Activated T-helper 1 cell treated with anti-CD3 and anti-CD28 coated beads, Interleukin-2, amount 50 U/mL, for 16 hours (primary cell): ENCODE data around the gene CNTD1.
"Not testable (repeated sequence)": the region's sequence is repeated elsewhere in the genome, so short reads cannot be mapped to it uniquely, and the experiment has no call there.

Experiments used
- DNase-seq, 2 donors: peaks; one replicate each; pipeline ENCODE4 v3.0.0-alpha.2; 2020; ENCODE audit warnings: low read depth in 1 of 2, low spot score in 1 of 2

The CNTD1 gene

DNA sequence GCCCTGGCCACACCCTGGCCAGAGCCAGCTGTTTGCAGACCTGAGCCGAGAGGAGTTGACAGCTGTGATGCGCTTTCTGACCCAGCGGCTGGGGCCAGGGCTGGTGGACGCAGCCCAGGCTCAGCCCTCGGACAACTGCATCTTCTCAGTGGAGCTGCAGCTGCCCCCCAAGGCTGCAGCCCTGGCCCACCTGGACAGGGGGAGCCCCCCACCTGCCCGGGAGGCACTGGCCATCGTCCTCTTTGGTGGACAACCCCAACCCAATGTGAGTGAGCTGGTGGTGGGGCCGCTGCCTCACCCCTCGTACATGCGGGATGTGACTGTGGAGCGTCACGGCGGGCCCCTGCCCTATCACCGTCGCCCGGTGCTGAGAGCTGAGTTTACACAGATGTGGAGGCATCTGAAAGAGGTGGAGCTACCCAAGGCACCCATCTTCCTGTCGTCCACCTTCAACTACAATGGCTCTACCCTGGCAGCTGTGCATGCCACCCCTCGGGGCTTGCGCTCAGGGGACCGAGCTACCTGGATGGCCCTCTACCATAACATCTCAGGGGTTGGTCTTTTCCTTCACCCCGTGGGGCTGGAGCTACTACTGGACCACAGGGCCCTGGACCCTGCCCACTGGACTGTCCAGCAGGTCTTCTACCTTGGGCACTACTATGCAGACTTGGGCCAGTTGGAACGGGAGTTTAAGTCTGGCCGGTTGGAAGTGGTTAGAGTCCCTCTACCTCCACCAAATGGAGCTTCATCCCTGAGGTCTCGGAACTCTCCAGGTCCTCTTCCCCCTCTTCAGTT lies 46.3 kb downstream of the CNTD1 start:
- no peak for DNase-seq

DNA sequence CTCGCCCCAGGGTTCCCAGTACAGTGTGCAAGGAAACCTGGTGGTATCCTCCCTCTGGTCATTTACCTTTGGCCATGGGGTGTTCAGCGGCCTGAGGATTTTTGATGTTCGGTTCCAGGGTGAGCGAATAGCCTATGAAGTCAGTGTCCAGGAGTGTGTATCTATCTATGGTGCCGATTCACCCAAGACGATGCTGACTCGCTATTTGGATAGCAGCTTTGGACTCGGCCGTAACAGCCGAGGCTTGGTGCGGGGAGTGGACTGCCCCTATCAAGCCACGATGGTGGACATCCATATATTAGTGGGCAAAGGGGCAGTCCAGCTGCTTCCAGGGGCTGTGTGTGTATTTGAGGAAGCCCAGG lies 46.9 kb downstream of the CNTD1 start:
- DNase-seq: no peak

DNA sequence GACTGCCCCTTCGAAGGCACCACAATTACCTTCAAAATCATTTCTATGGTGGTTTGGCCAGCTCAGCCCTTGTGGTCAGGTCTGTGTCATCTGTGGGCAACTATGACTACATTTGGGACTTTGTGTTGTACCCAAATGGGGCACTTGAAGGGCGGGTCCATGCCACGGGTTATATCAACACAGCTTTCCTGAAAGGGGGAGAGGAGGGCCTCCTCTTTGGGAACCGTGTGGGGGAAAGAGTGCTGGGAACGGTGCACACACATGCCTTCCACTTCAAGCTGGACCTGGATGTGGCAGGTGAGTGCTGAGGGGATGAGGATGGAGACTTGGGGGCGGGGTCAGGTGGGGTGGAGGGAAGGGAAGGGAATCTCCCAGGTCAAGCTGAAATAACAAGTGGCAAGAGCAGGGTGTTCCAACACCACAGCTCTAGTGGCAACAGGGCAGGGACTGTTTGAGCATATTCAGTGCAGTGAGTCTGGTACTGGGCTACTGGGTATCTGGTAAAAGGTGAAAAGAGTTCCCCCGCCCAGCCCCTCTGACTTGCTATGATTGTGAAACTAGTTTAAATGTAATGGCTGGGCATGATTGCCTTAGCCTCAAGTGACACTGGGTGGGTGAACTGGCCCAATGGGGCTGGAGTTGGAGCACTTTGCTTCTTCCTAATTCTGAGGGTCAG lies 47.4 kb downstream of the CNTD1 start:
- DNase-seq: no peak

DNA sequence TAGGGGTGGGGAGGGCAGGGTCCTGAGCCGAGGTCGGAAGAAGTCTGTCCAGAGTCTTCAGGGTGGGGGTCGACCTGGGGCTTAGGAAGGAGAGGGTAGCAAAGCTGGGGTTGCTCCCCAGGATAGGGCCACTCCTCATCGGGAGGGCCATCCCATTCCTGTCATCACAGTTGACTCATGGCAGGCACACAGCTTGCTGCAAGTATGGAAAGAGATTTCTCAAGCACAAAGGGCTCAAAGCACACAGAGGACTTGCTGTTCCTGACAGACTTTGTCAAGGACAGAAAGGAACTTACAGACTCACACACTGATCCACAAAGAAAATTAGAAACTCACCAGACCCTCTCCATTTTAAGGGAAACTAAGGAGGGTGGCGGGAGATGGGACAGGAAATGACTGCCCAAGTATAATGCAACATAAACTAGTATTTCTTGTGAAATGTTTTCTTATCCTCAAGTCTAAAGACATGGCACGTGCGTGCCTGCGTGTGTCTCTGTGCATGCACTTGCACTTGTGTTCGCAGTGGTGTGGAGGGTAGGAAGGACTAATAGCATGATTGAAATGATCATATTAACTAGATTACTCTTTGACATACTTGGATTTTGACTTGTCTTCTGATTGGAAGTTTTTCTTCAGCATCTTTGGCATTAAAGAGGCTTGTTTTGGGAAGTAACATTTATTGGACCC lies 48.1 kb downstream of the CNTD1 start:
- no peak for DNase-seq

DNA sequence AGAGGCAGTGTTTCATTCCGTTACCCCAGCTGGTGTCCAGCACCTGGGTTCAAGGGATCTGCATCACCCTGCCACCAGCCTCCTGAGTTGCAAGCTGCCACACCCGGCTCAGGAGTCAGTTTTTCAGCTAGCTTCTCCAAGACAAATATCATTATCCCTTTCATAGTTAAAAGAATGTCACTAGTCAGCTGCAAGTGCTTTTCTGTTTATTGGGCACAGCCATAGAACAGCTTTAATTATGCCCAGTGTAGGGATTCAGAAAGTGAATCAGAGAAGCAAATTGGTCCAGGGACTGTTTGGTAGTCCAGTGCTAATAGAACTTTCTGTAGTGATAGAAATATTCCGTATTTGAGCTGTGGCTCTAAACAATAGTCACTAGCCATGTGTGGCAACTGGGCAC lies 49.4 kb downstream of the CNTD1 start:
- DNase-seq: no peak

DNA sequence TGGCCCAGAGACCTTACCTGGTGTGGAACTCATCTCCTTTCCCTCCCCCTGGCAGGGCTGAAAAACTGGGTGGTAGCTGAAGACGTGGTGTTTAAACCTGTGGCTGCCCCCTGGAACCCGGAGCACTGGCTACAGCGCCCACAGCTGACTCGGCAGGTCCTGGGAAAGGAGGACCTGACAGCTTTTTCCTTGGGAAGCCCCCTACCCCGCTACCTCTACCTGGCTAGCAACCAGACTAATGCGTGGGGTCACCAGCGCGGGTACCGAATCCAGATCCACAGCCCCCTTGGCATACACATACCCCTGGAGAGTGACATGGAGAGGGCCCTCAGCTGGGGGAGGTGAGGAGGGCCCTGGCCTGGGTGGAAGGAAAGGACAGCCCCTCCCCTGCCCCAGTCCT lies 50.4 kb downstream of the CNTD1 start:
- no peak for DNase-seq

DNA sequence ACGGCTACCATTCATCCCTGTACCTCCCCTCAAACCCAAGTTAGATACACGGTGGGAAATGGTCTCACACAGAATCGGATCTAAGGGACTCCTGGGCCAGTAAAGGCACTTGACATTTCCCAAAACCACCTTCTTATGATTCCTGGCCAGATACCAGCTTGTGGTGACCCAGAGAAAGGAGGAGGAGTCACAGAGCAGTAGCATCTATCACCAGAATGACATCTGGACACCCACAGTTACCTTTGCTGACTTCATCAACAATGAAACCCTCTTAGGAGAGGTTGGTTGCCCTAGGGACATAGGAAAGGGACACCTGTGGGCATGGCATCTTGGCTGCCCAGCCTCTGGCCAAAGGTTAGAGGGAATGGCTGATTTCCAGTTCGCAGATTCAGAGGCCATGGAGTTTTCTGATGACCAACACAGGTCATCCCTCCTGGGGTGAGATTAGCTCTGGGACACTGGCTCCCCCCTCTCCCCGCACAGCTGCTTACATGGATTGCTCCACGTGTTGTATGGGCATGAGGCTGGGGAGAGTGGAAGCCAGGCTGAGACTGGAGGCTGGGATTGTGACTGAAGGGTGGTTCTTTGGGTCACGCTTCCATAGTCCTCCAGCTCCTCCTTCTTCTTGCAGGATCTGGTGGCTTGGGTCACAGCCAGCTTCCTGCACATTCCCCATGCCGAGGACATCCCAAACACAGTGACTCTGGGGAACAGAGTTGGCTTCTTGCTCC lies 51.0 kb downstream of the CNTD1 start:
- no peak for DNase-seq

DNA sequence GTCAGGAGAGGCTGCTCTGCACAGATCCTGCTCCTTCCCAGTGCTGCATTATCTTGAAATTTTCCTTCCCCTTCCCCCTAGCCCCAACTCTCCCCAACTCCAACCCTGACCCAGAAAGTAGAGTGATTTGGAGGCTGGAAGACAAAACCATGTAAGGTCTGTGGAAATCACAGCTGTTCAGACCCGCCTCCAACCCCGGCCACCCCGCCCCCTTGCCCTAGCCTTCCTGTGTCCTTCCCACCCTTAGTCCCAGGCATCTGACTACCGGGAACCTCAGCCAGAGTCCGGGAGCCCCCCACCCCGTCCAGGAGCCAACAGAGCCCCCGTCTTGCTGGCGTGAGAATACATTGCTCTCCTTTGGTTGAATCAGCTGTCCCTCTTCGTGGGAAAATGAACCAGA lies 52.3 kb downstream of the CNTD1 start, which contains the start of gene AOC3:
AOC3 (plus strand) TSS at position 246 of the 400 bp plus-strand sequence; CDS start at position 391, 145 bp downstream.
- DNase-seq: no peak

DNA sequence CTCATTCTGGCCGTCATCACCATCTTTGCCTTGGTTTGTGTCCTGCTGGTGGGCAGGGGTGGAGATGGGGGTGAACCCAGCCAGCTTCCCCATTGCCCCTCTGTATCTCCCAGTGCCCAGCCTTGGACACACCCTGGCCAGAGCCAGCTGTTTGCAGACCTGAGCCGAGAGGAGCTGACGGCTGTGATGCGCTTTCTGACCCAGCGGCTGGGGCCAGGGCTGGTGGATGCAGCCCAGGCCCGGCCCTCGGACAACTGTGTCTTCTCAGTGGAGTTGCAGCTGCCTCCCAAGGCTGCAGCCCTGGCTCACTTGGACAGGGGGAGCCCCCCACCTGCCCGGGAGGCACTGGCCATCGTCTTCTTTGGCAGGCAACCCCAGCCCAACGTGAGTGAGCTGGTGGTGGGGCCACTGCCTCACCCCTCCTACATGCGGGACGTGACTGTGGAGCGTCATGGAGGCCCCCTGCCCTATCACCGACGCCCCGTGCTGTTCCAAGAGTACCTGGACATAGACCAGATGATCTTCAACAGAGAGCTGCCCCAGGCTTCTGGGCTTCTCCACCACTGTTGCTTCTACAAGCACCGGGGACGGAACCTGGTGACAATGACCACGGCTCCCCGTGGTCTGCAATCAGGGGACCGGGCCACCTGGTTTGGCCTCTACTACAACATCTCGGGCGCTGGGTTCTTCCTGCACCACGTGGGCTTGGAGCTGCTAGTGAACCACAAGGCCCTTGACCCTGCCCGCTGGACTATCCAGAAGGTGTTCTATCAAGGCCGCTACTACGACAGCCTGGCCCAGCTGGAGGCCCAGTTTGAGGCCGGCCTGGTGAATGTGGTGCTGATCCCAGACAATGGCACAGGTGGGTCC lies 52.9 kb downstream of the CNTD1 start:
- DNase-seq: not testable (repeated sequence)

DNA sequence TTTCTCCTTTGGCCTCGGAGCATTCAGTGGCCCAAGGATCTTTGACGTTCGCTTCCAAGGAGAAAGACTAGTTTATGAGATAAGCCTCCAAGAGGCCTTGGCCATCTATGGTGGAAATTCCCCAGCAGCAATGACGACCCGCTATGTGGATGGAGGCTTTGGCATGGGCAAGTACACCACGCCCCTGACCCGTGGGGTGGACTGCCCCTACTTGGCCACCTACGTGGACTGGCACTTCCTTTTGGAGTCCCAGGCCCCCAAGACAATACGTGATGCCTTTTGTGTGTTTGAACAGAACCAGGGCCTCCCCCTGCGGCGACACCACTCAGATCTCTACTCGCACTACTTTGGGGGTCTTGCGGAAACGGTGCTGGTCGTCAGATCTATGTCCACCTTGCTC lies 53.7 kb downstream of the CNTD1 start:
- DNase-seq: no peak

DNA sequence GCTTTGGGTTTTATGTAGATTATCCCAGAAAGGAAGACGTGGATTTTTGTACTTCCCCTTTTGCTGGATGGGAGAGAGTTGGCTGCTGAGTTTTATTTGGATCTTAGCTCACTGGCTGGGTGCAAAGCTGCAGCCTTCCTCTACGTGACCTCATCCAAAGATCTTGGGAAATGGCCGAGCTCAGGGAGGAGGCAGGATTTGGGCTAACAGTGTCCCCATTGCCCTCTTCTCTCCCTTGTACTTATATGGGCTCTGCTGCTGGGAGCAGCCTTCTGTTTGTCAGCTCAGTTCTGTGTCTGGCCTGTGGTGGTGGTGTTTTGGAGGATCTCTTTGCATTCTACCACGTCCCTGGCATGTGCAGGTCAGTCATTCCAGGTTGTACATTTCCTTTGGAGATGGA lies 54.3 kb downstream of the CNTD1 start:
- no peak for DNase-seq

DNA sequence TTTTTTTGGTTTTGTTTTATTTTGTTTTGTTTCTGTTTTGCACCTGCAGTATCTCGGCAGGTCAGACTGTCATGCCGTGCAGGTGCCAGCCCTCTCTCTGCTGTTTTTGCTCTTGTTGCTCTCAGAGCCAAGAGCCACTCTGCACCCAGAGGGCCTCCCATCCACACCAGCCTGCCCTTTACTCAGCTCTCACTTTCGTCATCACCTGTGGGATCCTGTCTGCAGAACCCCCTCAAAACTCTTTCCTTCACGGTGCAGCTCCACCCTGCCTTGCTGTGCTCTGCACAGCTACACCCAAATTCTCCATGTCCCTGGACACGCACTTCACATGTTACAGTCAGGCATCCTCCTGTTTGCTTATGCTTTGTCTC lies 54.9 kb downstream of the CNTD1 start:
- DNase-seq: no peak

DNA sequence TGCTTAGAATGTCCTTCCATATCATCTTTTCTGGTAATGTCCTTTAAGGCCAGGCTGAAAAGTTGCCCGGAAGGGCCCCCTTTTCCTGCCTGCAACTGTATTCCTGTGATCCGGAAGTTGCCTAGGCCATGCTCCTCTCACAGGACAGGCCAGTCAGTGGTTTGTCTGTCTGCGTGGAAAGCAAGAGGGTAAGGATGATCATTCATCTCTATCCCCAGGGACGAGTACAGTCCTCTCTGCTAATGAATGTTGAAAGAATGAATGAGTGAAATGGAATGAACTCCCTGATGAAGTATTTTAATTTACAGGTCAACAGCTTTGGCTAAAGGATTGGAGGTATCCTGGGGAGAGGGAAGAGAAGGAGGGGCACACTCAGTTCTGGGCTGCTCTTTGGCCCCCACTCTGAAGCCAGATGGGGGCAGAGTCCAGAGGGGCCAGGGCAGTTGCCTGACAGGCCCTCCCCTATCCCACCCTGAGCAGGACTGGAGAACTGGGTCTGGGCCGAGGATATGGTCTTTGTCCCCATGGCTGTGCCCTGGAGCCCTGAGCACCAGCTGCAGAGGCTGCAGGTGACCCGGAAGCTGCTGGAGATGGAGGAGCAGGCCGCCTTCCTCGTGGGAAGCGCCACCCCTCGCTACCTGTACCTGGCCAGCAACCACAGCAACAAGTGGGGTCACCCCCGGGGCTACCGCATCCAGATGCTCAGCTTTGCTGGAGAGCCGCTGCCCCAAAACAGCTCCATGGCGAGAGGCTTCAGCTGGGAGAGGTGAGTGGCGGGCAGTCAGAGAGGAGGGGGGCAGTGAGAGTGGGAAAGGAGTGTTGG lies 55.5 kb downstream of the CNTD1 start:
- DNase-seq: no peak

DNA sequence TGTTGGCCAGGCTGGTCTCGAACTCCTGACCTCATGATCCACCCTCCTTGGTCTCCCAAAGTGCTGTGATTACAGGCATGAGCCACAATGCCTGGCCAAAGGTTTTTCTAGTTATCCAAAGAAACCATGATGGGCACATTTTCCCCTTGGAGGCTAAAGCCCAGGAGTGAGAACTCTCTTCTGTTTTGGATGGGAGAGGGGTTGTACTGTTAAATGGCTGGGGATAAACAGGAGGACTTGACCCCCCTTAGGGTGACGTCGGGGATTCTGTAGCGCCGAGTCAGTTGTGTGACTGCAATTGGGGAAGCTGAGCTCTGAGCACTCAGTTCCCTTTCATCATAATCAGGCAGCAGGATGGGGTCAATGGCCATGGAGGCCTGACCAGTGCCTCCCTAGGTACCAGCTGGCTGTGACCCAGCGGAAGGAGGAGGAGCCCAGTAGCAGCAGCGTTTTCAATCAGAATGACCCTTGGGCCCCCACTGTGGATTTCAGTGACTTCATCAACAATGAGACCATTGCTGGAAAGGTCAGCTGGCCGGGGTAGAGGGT lies 56.5 kb downstream of the CNTD1 start:
- DNase-seq: no peak

DNA sequence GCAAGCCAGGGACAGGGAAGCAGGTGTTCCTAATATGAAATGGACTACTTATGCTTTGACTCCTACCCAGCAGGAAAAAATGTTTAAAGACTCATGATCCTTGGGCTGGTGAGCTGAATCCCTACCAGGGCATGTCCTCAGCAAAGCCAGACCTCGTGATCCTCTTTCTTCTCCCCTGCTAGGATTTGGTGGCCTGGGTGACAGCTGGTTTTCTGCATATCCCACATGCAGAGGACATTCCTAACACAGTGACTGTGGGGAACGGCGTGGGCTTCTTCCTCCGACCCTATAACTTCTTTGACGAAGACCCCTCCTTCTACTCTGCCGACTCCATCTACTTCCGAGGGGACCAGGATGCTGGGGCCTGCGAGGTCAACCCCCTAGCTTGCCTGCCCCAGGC lies 57.4 kb downstream of the CNTD1 start:
- not testable (repeated sequence) for DNase-seq

DNA sequence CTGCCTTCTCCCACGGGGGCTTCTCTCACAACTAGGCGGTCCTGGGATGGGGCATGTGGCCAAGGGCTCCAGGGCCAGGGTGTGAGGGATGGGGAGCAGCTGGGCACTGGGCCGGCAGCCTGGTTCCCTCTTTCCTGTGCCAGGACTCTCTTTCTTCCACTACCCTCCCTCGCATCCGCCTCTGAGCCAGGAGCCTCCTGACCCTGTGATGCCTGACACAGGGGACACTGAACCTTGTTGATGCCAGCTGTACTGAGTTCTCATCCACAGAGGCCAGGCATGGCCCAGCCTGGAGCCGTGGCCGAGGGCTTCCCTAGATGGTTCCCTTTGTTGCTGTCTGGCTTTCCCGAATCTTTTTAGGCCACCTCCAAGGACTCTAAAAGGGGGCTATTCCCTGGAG lies 57.9 kb downstream of the CNTD1 start:
- DNase-seq: not testable (repeated sequence)

DNA sequence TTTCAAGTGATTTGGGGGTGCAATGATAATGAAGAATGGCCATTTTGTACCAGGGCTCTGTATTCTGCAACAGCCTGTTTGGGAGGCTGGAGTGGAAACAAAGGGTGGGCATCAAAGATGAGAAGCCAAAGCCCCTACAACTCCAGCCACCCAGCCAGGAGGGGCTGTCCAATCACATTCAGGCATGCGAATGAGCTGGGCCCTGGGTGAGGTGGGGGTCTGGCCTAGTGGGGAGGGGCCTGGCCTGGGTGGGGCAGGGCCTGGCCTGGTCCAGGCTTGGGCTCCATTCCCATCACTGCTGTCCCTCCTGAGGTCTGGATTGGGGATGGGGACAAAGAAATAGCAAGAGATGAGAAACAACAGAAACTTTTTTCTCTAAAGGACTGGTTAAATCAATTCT lies 58.7 kb downstream of the CNTD1 start:
- no peak for DNase-seq
